HG03060 (cell line): ENCODE measurements around the gene SCAANT1.

Source experiments
- ATAC-seq: cut with Tn5 transposase; IDR thresholded peaks from one replicate; pipeline ENCODE4 v1.9.1; 2021; ENCODE audit warnings: low read depth, moderate number of reproducible peaks; ENCODE audit not compliant: unreplicated experiment

The SCAANT1 gene

DNA sequence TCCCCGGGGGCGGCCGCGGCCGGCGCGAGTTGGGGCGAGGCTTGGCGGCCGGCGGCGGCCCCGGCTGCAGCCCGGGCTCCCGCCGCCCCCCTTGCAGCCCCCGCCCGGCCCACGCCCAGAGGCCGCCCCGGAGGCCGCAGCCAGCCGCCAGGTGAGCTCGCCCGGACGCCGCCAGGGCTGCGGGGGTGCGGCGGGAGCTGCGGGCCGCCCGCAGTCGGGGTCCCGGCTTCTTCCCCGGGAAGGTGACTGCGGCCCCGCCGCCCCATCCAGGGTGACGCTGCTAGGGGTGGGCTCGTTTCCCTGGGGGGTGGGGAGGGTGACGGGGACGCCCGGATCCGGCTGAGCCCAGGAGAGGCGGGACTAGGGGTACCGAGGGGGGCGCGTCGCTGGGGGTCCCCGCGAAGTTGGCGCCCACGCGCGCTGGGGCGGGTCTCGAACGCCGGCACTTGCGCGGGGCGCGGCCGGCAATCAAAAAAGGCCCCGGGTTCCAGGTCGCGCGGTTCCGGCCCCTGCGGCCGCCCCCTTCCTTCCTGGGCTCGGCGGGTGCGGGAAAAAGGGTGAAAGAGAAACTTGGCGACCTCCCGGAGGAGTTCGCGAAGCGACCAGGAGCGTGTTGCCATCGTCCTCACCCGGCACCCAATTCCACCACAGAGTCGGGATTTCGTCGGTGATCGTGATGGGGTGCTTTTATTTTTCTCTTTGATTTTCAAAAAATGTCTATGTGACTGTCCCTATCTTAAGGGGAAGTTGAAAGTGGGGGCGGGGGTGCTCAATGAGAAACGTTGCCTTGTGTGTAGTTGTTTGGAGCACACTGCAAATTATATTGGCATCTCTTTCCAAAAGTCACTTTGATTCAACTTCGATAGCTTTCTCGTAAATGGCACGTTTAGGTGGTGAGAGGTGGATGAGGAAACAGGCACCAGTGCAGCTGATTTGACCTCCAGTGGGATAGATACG, 47.9 kb downstream of the SCAANT1 start:
- no peak for ATAC-seq

DNA sequence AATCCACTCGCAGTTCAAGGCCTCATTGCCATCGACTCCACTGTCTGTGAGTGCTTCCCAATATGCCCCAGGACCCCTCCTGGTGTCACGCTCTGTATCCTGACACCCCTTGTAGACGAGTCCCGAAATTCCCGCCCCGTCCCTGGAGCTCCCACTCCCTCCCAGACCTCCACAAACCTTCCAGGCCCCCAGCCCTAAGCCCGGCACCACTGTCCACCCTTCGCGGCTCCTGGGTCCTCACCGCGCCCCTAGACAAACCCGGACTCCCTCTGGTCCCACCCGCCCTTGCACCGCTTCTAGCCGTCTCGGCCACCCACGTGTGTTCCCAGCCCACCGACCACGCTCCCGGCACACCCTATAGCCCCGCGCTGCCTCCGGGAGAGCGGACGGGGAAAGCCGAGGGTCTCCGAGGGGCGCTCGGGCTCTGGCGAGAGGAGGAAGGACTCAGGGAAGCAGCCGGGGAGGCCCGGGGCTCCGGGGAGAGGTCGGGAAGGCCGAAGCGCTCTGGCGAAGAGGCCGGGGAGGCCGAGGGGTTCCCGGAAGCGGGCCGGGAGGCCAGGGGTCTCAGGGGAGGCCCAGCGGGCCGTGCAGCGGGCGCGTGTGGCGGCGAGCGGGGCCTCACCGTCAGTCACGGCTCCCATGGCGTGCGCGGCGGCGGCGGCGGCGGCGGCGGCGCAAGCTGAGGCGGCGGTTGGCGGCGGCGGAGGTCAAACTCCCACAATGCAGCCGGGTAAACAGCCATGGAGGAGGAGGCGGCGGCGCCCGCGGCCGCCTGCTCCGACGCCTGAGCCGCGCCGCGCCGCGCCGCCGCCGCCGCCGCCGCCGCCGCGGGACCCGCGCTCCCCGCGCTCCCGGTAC, 48.8 kb downstream of the SCAANT1 start, which contains the start of the genes ATXN7 and THOC7:
ATXN7 (plus strand) TSS at position 718 of the 858 bp plus-strand sequence. CDS start 48,732 bp downstream, outside the sequence.
THOC7 (minus strand) TSS at position 656 of the 858 bp plus-strand sequence; CDS start at position 641, 15 bp downstream.
- no peak for ATAC-seq

DNA sequence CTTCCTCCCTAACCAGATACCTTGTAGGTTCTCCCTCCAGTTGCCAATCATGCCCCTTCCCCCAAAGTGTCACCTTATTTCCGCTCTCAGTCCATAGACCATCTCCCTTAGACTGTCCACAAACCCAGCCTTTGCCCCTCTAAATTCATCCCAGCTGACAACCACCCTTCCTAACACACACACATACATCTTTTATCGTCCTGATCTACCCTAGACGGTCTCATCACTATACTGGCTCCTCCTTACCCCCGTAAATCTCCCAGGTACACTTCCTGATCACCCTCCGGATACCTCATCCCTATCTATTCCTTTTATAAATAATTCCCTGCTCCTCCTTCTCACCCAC, 49.4 kb downstream of the SCAANT1 start:
- ATAC-seq = no peak
